ENCODE measurements around the gene UCK2. TPM values are rescaled to one million over a fixed set of nuclear protein-coding genes. Genes with fewer than 3 reads are reported as not detected.

The UCK2 gene
- total RNA-seq = 59.6 and 89.4 TPM in 2 replicates

GRCh38 chr1:165827268-165828102, at the start of gene UCK2:
Gene UCK2 (plus strand): TSS chr1:165827614. CDS start chr1:165827834, 220 bp downstream.

Other genes starting within 250 kb of the UCK2 start
- gene MGST3, start 196.4 kb upstream of the UCK2 start, total RNA-seq = 179 and 205 TPM in 2 replicates
- 50.1 and 80.9 TPM in 2 replicates for gene ALDH9A1, start 129.1 kb upstream of the UCK2 start, total RNA-seq
- 49.4 and 71.5 TPM in 2 replicates for gene TMCO1, start 58.7 kb upstream of the UCK2 start, total RNA-seq